IMR-90 (cell line): Measurements from ENCODE around the gene ARFGAP3. TPM values are rescaled to one million over a fixed set of nuclear protein-coding genes. Genes with fewer than 3 reads are reported as not detected.

Experiments
- ATAC-seq: fragments of 200-7000 bp; cut with Tn5 transposase; 2 replicates; pipeline ENCODE4 v1.9.1; 2020; ENCODE audit warnings: low read depth, mild to moderate bottlenecking, moderate library complexity
- BruUV-seq: library from RNA; stranded (reverse); fragments of 400-500 nt; replicated peaks from 2 replicates; lab custom pipeline; 2021; lab: Mats Ljungman, UMichigan
- CTCF ChIA-PET: fragments of 300-600 bp; formaldehyde crosslinking; extraction: SDS; loops from one replicate; lab custom pipeline; 2021; ENCODE audit warnings: antibody characterized with exemption; lab: Yijun Ruan, JAX
- POLR2A ChIA-PET: fragments of 300-600 bp; sonication (Branson Sonifier 250); formaldehyde crosslinking; loops from one replicate; lab custom pipeline; 2022; ENCODE audit warnings: antibody characterized with exemption; ENCODE audit not compliant: unreplicated experiment; lab: Charles Lee
- DNase-seq: peaks from one replicate; pipeline ENCODE4 v3.0.0; 2013
- H2AFZ ChIP-seq: replicated peaks from 2 replicates; pipeline ENCODE3; 2013; ENCODE audit warnings: low read length, mild to moderate bottlenecking; ENCODE audit not compliant: poor library complexity
- H2AK5ac ChIP-seq: 2 replicates; pipeline ENCODE4 v1.6.1; 2013; ENCODE audit warnings: low read depth, low read length, inconsistent platforms
- H2AK9ac ChIP-seq: replicated peaks from 2 replicates; pipeline ENCODE3; 2013; ENCODE audit warnings: mild to moderate bottlenecking, low read depth, low read length, moderate library complexity; ENCODE audit not compliant: poor library complexity
- H2BK120ac ChIP-seq: 2 replicates; pipeline ENCODE4 v1.6.1; 2013; ENCODE audit warnings: low read depth, low read length, inconsistent platforms
- H2BK15ac ChIP-seq: 3 replicates; pipeline ENCODE4 v1.6.1; 2013; ENCODE audit warnings: low read depth, low read length, inconsistent platforms
- H2BK20ac ChIP-seq: 2 replicates; pipeline ENCODE4 v1.6.1; 2013; ENCODE audit warnings: low read depth, mild to moderate bottlenecking, inconsistent platforms, low read length, moderate library complexity
- H2BK5ac ChIP-seq: 2 replicates; pipeline ENCODE4 v1.6.1; 2013; ENCODE audit warnings: mild to moderate bottlenecking, low read depth, low read length, inconsistent platforms; ENCODE audit not compliant: poor library complexity, severe bottlenecking
- H3K14ac ChIP-seq: replicated peaks from 2 replicates; pipeline ENCODE4 v1.6.1; 2013; ENCODE audit warnings: low read depth, low read length, inconsistent platforms
- H3K18ac ChIP-seq: 2 replicates; pipeline ENCODE4 v1.6.1; 2013; ENCODE audit warnings: low read depth, low read length, control low read depth
- H3K23ac ChIP-seq: 2 replicates; pipeline ENCODE4 v1.6.1; 2013; ENCODE audit warnings: low read depth, low read length, inconsistent platforms
- H3K27ac ChIP-seq: 2 replicates; pipeline ENCODE4 v1.5.1; 2013; ENCODE audit warnings: mild to moderate bottlenecking, control low read depth, low read length; ENCODE audit not compliant: insufficient read depth
- H3K27me3 ChIP-seq: 2 replicates; pipeline ENCODE4 v1.6.1; 2013; ENCODE audit warnings: low read length; ENCODE audit not compliant: control insufficient read depth, insufficient read depth
- H3K36me3 ChIP-seq: 2 replicates; pipeline ENCODE4 v1.6.1; 2013; ENCODE audit warnings: low read length, mixed read lengths; ENCODE audit not compliant: control insufficient read depth, insufficient read depth
- H3K4ac ChIP-seq: 2 replicates; pipeline ENCODE4 v1.6.1; 2013; ENCODE audit warnings: low read depth, low read length, inconsistent platforms
- H3K4me1 ChIP-seq: 2 replicates; pipeline ENCODE4 v1.6.1; 2013; ENCODE audit warnings: low read length, mixed read lengths; ENCODE audit not compliant: control insufficient read depth, insufficient read depth
- H3K4me2 ChIP-seq: 2 replicates; pipeline ENCODE4 v1.6.1; 2013; ENCODE audit warnings: low read depth, mild to moderate bottlenecking, control low read depth, low read length, moderate library complexity
- H3K4me3 ChIP-seq: 2 replicates; pipeline ENCODE4 v1.5.1; 2013; ENCODE audit warnings: low read depth, mild to moderate bottlenecking, control low read depth, low read length, moderate library complexity; ENCODE audit not compliant: insufficient read depth
- H3K56ac ChIP-seq: 2 replicates; pipeline ENCODE4 v1.6.1; 2013; ENCODE audit warnings: low read length, inconsistent platforms; ENCODE audit not compliant: insufficient read depth; ENCODE audit errors: extremely low read depth
- H3K79me1 ChIP-seq, 2 experiments: 2 replicates each; pipeline ENCODE4 v1.6.1; 2013; ENCODE audit warnings: low read length in 2 of 2, inconsistent platforms in 1 of 2, low read depth in 1 of 2
- H3K9ac ChIP-seq: 2 replicates; pipeline ENCODE4 v1.6.1; 2013; ENCODE audit warnings: low read depth, low read length, control low read depth
- H3K9me1 ChIP-seq: 2 replicates; pipeline ENCODE4 v1.6.1; 2013; ENCODE audit warnings: low read length, inconsistent platforms; ENCODE audit not compliant: insufficient read depth
- H3K9me3 ChIP-seq: 2 replicates; pipeline ENCODE4 v1.6.1; 2013; ENCODE audit warnings: low read length; ENCODE audit not compliant: control insufficient read depth, insufficient read depth
- H4K20me1 ChIP-seq: 2 replicates; pipeline ENCODE4 v1.6.1; 2013; ENCODE audit warnings: low read length, inconsistent platforms; ENCODE audit not compliant: insufficient read depth
- H4K5ac ChIP-seq: 2 replicates; pipeline ENCODE4 v1.6.1; 2013; ENCODE audit warnings: mild to moderate bottlenecking, low read depth, low read length, control low read depth
- H4K8ac ChIP-seq, 2 experiments: 2 replicates each; pipeline ENCODE4 v1.6.1; 2013; ENCODE audit warnings: low read depth in 2 of 2, low read length in 2 of 2, control low read depth in 1 of 2, inconsistent platforms in 1 of 2
- H4K91ac ChIP-seq: 2 replicates; pipeline ENCODE4 v1.6.1; 2013; ENCODE audit warnings: low read depth, low read length, inconsistent platforms; ENCODE audit not compliant: insufficient read depth
- CTCF ChIP-seq: conservative IDR thresholded peaks from 2 replicates; pipeline ENCODE4 v1.5.1; 2012; ENCODE audit warnings: mild to moderate bottlenecking, low read depth, low read length, improper control_type of control experiment
- FOS ChIP-seq: fragments of 150-350 bp; IDR thresholded peaks from 2 replicates; pipeline ENCODE4 v1.6.1; 2016; ENCODE audit warnings: low read depth, low read length
- MAFK ChIP-seq: IDR thresholded peaks from 2 replicates; pipeline ENCODE4 v1.6.1; 2012; ENCODE audit warnings: low read depth, low read length, improper control_type of control experiment
- MXI1 ChIP-seq: IDR thresholded peaks from 2 replicates; pipeline ENCODE4 v1.6.1; 2012; ENCODE audit warnings: low read depth, mild to moderate bottlenecking, low read length, moderate library complexity, borderline replicate concordance
- RAD21 ChIP-seq: IDR thresholded peaks from 2 replicates; pipeline ENCODE4 v1.6.1; 2012; ENCODE audit warnings: low read length, improper control_type of control experiment
- SMC3 ChIP-seq: fragments of 150-350 bp; IDR thresholded peaks from 2 replicates; pipeline ENCODE4 v1.6.1; 2016; ENCODE audit warnings: low read depth, mild to moderate bottlenecking, antibody characterized with exemption, low read length, moderate library complexity
- WGBS, 2 experiments: methylation state at CpG; one replicate each; pipeline versions ENCODE4 v1.1.5 to v1.1.7; 2013; ENCODE audit warnings: missing lambda C conversion rate in 2 of 2; ENCODE audit not compliant: insufficient read length in 1 of 2; ENCODE audit errors: extremely low coverage in 2 of 2; 5-methylcytosine and 5-hydroxymethylcytosine counted together
- dilution Hi-C: fragments of 300-500 bp; cut with HindIII; formaldehyde crosslinking; loops from one replicate; pipeline ENCODE4 v1.14.3; 2018; ENCODE audit warnings: low sequenced_read_pairs; ENCODE audit not compliant: unreplicated experiment
- in situ Hi-C: fragments of 300-500 bp; cut with MboI; formaldehyde crosslinking; loops from 3 replicates; pipeline ENCODE4 v1.14.3; 2019; ENCODE audit warnings: low sequenced_read_pairs, inconsistent platforms, mixed read lengths
- intact Hi-C: fragments of 100-400 bp; cut with micrococcal nuclease; formaldehyde crosslinking; loops from 2 replicates; pipeline ENCODE4 v1.10.0; 2022
- polyA plus RNA-seq, 3 experiments: library from polyadenylated mRNA; depleted of rRNA; stranded (reverse); fragments of >200 nt; gene quantifications; 2 replicates each; pipeline ENCODE4 v1.2.3, GENCODE V29; 2012; ENCODE audit warnings: low replicate concordance in 1 of 3
- total RNA-seq: library from RNA; depleted of rRNA; stranded (reverse); fragments of >200 nt; gene quantifications from 2 replicates; pipeline ENCODE4 v1.2.3, GENCODE V29; 2012
- TF ChIP-seq, protein P1 (sequence below): fragments of 150-350 bp; IDR thresholded peaks from 2 replicates; pipeline ENCODE4 v1.6.1; 2016; ENCODE audit warnings: low read depth, mild to moderate bottlenecking, low read length, moderate library complexity, borderline replicate concordance

The ARFGAP3 gene
- total and polyA plus RNA-seq, 2 of the 4 experiments (the other 2 are of a cell fraction), result 50.0 to 70.1 TPM

DNA sequence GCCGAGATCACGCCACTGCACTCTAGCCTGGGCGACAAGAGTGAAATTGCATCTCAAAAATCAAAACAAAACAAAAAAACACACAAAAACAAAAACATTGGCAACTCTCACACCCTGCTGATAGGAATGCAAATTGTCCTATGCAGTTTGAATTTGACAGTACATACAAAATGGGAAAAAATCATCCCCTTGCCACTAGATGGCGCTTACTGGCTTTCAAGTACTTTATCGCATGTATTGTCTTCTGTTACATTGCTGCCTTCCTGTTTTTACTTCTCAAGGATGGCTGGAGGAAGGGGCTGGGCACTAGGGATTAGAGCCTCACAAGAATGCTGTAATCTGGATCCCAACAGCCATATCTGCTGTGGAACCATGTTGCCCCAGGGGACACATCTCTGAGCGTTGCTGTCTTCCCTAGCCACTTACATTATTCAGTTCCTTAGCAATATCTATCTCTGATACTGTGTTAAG is 77.0 kb downstream of the ARFGAP3 start:
- Histone ChIP-seq H3K9me3 (no peaks in the 10 kb centered on the region), H3K4me3 (no peak overlapping the region), H3K56ac (no peak overlapping the region), H2BK15ac (no peak overlapping the region; the same call in 2 of the 3 replicates), H2BK120ac (peak overlapping the region; percentile 29; the same call in 1 of the 2 replicates), H4K5ac (peak overlapping the region; percentile 76; the same call in 1 of the 2 replicates), H3K9ac (no peak overlapping the region), H3K9me1 (peaks cover 7% of the 10 kb centered on the region), H3K4ac (peak overlapping the region; percentile 39), H3K36me3 (no peaks in the 10 kb centered on the region), H3K79me1 (no peaks in the 10 kb centered on the region), H3K18ac (peak overlapping the region; percentile 66; the same call in 1 of the 2 replicates), H4K20me1 (no peaks in the 10 kb centered on the region; the same call in 1 of the 2 replicates), H3K23ac (no peak overlapping the region), H2AFZ (peak overlapping the region; percentile 54), H2AK9ac (no peak overlapping the region), H2BK5ac (no peak overlapping the region), H3K4me2 (no peak overlapping the region), H3K27me3 (no peaks in the 10 kb centered on the region), H3K14ac (no peak overlapping the region), H2BK20ac (no peak overlapping the region), H3K4me1 (peaks cover 4% of the 10 kb centered on the region), H2AK5ac (no peak overlapping the region), H4K8ac (peak overlapping the region in 1 of 2 experiments; percentile 82; a peak in 2 of 4 replicates), H4K91ac (0 out of 2 replicates have a peak overlapping the region, but pooled peaks have one; percentile 7), H3K27ac (peak overlapping the region; percentile 36; the same call in 1 of the 2 replicates)
- in situ Hi-C loops, result loop anchor here (10.0 kb wide), 1 partner anchor 115 kb away; no protein-coding TSS in a partner anchor
- POLR2A ChIA-PET, result no interaction called here
- no TSS peak for BruUV-seq
- DNase-seq (peak; percentile 95), ATAC-seq (peak; percentile 83)
- CTCF ChIA-PET, result interaction anchor here (0.7 kb wide), 1 partner anchor 8 kb away, joined by 3 read pairs; no protein-coding TSS in a partner anchor
- intact Hi-C loops, result loop anchor here (1.0 kb wide), 3 partner anchors 29 to 310 kb away; no protein-coding TSS in a partner anchor
- dilution Hi-C loops, result no loop called here
- WGBS, 2 experiments, result no CpG with 5 or more reads among the region's 6 CpGs
- TF ChIP-seq MAFK (0 out of 2 replicates have a peak, but pooled peaks have one; percentile 8), RAD21 (peak; percentile 82), FOS (no peak), SMC3 (peak; percentile 74), MXI1 (no peak), CTCF (peak; percentile 98)
- TF ChIP-seq, protein P1, sequence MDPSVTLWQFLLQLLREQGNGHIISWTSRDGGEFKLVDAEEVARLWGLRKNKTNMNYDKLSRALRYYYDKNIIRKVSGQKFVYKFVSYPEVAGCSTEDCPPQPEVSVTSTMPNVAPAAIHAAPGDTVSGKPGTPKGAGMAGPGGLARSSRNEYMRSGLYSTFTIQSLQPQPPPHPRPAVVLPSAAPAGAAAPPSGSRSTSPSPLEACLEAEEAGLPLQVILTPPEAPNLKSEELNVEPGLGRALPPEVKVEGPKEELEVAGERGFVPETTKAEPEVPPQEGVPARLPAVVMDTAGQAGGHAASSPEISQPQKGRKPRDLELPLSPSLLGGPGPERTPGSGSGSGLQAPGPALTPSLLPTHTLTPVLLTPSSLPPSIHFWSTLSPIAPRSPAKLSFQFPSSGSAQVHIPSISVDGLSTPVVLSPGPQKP, result no peak
